ENCODE data around the gene CACNA2D3.

The CACNA2D3 gene

GRCh38 chr3:54905261-54905888, 783.0 kb downstream of the CACNA2D3 start:
- no peak for DNase-seq
- TF ChIP-seq GATA1 (IDR thresholded peaks at IDR 0.05; ENCODE audit: low read depth, low read length) (no peak), POLR2A (IDR thresholded peaks at IDR 0.05; ENCODE audit: low read length) (no peak)

GRCh38 chr3:54905920-54906319, 783.6 kb downstream of the CACNA2D3 start:
- DNase-seq = no peak
- TF ChIP-seq POLR2A (IDR thresholded peaks at IDR 0.05; ENCODE audit: low read length) (no peak), GATA1 (IDR thresholded peaks at IDR 0.05; ENCODE audit: low read depth, low read length) (no peak)

DNA sequence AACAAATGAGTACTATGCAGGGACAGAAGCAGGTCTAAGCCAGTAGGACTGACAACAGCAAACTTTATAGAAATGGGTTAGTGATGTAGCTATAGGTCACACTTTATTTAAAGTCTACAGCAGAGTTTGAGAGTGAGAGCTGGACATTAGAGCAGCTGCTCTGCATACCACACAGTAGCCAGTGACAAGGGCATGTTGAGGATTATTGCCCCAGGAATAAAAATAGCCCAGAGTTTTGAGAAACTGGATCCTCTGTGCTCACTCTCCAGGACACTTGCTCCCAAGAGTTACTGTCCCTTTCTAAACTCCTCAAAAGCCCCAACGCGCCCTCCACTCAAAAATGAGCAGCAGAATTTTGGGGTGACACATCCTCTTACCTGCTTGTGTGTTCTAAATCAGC, 784.4 kb downstream of the CACNA2D3 start:
- DNase-seq = no peak

GRCh38 chr3:54909191-54909590, 786.8 kb downstream of the CACNA2D3 start:
- no peak for DNase-seq
- TF ChIP-seq GATA1 (IDR thresholded peaks at IDR 0.05; ENCODE audit: low read depth, low read length) (no peak), POLR2A (IDR thresholded peaks at IDR 0.05; ENCODE audit: low read length) (no peak)

More for the DNA sequence above, 784.4 kb downstream of the CACNA2D3 start:
- TF ChIP-seq POLR2A (IDR thresholded peaks at IDR 0.05; ENCODE audit: low read length) (no peak), GATA1 (IDR thresholded peaks at IDR 0.05; ENCODE audit: low read depth, low read length) (no peak)

DNA sequence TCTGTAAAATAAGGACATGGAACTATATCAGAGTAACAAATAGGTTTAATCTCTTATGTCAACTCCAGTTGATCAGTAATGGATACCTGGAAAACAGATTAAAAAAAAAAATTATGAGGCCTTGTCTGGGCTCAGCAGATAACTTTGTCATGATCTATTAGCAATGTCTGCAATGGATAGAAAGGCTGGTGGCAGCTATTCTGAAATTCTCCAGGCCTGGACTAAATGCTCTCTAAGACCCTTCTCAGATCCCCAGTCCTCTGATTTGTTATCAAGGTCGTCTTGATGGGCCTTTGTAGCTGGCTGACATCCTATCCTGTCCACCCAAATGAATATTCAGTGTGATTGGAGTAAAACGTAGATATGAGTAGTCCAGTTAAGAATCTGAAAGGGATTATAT, 791.8 kb downstream of the CACNA2D3 start:
- TF ChIP-seq GATA1 (IDR thresholded peaks at IDR 0.05; ENCODE audit: low read depth, low read length) = no peak
- TF ChIP-seq POLR2A (IDR thresholded peaks at IDR 0.05; ENCODE audit: low read length) = no peak
- no peak for DNase-seq

DNA sequence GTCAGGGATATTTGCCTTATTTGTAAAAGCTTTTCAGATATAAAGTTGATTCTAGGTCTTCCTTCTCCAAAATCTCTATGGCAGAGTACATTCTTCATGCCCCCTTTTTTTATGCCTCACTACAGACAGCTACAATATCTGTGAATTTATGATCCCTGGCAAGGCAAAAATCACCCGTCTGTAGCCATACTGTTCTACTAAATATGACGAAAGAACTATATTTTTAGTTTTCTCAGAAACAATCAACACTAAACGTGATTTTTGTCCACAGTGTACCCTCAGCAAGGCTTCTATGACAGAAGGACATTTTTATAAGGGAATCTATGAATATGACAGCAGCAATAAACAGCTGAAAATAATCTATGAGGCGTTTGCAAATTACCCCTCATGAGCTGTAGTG, 792.8 kb downstream of the CACNA2D3 start:
- no peak for TF ChIP-seq POLR2A (IDR thresholded peaks at IDR 0.05; ENCODE audit: low read length)
- no peak for TF ChIP-seq GATA1 (IDR thresholded peaks at IDR 0.05; ENCODE audit: low read depth, low read length)
- no peak for DNase-seq

DNA sequence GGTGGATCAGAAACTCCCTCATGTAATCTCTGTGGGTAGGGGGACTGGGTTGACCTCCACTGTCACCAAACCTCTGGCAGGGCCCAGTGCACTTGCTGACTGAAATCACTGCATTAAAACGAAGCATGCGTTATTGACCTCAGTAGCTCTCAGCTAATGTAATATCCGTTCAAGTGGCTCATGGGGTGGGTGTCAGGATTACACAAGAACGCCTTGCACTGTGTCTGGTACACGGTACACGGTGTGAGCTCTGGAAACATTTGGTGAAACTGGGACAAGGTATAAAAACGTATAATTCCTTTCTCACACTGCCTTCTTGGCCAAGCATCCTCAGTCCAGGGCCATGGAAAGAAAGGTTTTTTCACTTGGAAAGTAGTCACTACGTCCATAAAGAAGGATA, 793.6 kb downstream of the CACNA2D3 start:
- DNase-seq = no peak
- no peak for TF ChIP-seq GATA1 (IDR thresholded peaks at IDR 0.05; ENCODE audit: low read depth, low read length)
- TF ChIP-seq POLR2A (IDR thresholded peaks at IDR 0.05; ENCODE audit: low read length) = no peak

DNA sequence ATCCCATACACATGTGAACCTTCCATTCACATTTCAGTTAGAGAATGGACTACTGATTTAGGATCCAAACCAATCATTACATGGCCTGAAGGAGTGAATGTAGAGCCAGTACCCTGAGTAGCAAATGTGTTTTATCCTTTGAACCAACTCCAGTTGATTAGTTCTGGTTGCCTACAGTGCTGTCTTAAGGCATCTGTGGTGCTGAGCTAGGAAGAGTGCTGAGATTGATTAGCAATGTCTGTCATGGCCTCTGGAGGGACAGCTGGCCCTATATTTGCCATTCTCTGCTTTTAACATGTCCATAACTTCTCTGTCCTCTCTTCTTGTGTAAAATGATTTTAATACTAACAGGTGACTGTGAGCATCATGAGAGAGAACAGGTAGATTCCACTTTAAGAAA, 794.4 kb downstream of the CACNA2D3 start:
- no peak for TF ChIP-seq GATA1 (IDR thresholded peaks at IDR 0.05; ENCODE audit: low read depth, low read length)
- TF ChIP-seq POLR2A (IDR thresholded peaks at IDR 0.05; ENCODE audit: low read length) = no peak
- DNase-seq = no peak

DNA sequence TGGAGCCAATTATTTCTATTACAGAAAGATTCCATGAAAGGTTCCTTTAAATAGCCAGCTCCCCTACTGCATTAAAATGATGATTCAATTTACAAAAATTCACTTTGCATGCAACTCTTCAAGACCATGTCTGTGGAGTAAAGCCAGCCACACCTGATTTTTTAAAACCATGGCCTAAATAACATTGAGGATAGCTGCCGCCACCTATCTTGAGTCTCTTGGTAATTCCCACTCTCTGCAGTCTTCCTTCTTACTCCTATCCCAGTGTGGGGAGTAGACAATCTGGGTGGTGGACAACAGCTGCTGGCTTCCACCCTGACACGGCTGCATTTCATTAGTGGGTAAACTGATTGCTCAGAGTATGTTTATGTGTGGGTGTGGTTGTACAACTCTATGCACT, 794.8 kb downstream of the CACNA2D3 start:
- TF ChIP-seq POLR2A (IDR thresholded peaks at IDR 0.05; ENCODE audit: low read length) (no peak), GATA1 (IDR thresholded peaks at IDR 0.05; ENCODE audit: low read depth, low read length) (no peak)
- DNase-seq = no peak

DNA sequence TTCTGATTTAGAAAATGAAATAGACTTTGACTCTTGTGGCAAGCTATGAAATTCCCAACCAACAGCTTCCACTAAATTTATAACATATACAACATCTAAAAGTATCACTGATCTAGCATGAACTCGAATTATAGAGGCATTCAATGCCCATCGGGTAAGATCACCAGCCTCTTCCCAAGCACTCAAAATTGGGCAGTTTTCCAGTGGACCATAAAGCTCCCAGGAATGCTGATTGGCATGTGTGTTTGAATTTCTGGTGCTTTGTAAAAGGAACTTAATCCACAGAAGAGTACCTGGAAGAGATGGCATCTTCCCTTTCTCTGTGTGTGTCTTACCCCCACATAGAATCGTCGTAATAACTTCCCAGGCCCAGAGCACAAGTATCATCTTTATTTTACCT, 795.5 kb downstream of the CACNA2D3 start:
- TF ChIP-seq POLR2A (IDR thresholded peaks at IDR 0.05; ENCODE audit: low read length) = no peak
- no peak for TF ChIP-seq GATA1 (IDR thresholded peaks at IDR 0.05; ENCODE audit: low read depth, low read length)
- no peak for DNase-seq

DNA sequence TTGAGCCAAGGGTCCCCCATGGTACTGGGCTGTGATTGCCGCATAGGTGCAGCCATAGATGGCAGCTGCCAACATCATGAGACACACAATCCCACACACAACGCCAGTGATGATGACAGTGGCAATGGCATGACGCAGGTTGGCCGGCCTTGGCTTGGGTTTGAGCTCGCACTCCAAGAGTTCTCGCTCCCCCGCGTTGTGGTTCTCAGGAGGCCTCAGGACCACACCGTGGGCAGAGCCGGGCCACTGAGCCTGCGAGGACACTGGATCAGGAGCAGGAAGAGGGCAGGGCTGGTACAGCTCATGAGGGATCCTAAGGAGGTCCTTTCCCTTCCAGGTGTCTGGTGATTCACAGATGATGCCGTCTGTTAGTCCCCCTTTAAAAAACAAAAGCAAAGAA, 796.2 kb downstream of the CACNA2D3 start:
- DNase-seq = no peak

GRCh38 chr3:54928046-54928770, 805.9 kb downstream of the CACNA2D3 start, which contains the start of gene LRTM1:
LRTM1 (minus strand) TSS chr3:54928059; CDS start chr3:54927911, 148 bp downstream.
- DNase-seq = no peak
- TF ChIP-seq POLR2A (IDR thresholded peaks at IDR 0.05; ENCODE audit: low read length) (no peak), GATA1 (IDR thresholded peaks at IDR 0.05; ENCODE audit: low read depth, low read length) (no peak)

More for the DNA sequence above, 796.2 kb downstream of the CACNA2D3 start:
- TF ChIP-seq GATA1 (IDR thresholded peaks at IDR 0.05; ENCODE audit: low read depth, low read length) = no peak
- no peak for TF ChIP-seq POLR2A (IDR thresholded peaks at IDR 0.05; ENCODE audit: low read length)

GRCh38 chr3:54931182-54931581, 808.8 kb downstream of the CACNA2D3 start:
- TF ChIP-seq POLR2A (IDR thresholded peaks at IDR 0.05; ENCODE audit: low read length) (no peak), GATA1 (IDR thresholded peaks at IDR 0.05; ENCODE audit: low read depth, low read length) (no peak)
- DNase-seq = no peak

DNA sequence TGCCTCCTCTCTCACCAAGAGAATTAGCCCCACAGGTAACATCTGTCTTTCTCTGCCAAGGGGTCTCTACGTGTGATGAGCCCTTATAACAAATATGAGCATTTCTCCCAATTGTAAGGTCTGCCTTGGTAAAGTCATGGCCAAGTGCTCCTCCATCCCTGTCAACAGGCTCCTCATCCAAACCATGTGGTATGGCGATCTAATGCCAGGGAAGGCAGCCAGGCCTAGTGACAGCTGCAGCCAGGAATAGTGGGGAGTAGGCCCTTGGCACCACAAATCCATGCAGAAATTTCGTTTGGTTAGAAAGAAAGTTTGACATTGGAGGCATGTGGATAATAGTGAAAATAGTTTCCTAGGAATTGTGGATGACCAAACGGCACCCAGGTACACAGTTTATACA, 810.3 kb downstream of the CACNA2D3 start:
- no peak for DNase-seq
- TF ChIP-seq GATA1 (IDR thresholded peaks at IDR 0.05; ENCODE audit: low read depth, low read length) (no peak), POLR2A (IDR thresholded peaks at IDR 0.05; ENCODE audit: low read length) (no peak)

DNA sequence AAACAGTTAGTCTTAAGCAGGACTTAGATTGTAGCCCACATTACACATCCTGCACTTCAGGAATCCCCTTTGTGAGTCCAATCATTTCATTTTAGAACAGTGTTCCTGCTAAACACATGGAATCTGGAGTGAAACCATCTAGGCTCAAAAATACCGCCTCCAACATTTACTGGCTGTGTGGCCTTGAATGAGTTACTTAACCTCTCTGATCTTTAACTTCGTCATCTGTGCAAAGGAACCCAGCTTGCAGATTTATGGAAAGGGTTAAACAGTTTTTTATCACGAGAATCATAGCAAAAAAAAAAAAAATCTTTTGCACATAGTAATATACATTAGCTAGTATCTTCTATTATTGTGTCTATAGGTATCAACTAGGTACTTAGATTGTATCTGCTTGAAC, 813.5 kb downstream of the CACNA2D3 start:
- TF ChIP-seq GATA1 (IDR thresholded peaks at IDR 0.05; ENCODE audit: low read depth, low read length) = no peak
- TF ChIP-seq POLR2A (IDR thresholded peaks at IDR 0.05; ENCODE audit: low read length) = no peak
- DNase-seq = no peak
